ENCODE results near the gene CRB3. TPM values are rescaled to one million over a fixed set of nuclear protein-coding genes. Genes with fewer than 3 reads are reported as not detected.

CRB3 gene
- total RNA-seq, 2 experiments from 2014 or later: 0.58 to 0.70 TPM

GRCh38 chr19:6417713-6418561 is 46.1 kb upstream of the CRB3 start:
- CTCF ChIA-PET: no interaction called here
- Mint-ChIP-seq H3K36me3 (ENCODE audit: low read depth) (peaks cover 67% of the 10 kb centered on the region), H3K27ac (no peak overlapping the region), H3K9me3 (no peaks in the 10 kb centered on the region), H3K4me3 (no peak overlapping the region), H3K4me1 (ENCODE audit: low read depth) (peaks cover 18% of the 10 kb centered on the region), H3K27me3 (no peaks in the 10 kb centered on the region)
- no peak for TF ChIP-seq CTCF (IDR thresholded peaks at IDR 0.05)
- POLR2A ChIA-PET: interaction anchor here (1.2 kb wide), 1 partner anchor 16 kb away, joined by 3 read pairs; no protein-coding TSS in a partner anchor
- intact Hi-C loops (cut with micrococcal nuclease): no loop called here
- DNase-seq (no peak), ATAC-seq (no peak)

GRCh38 chr19:6418562-6418932 is 45.5 kb upstream of the CRB3 start:
- H3K27ac Mint-ChIP-seq: no peak overlapping the region
- ATAC-seq: no peak
- intact Hi-C loops (cut with micrococcal nuclease): no loop called here
- peaks cover 71% of the 10 kb centered on the region for H3K36me3 Mint-ChIP-seq (ENCODE audit: low read depth)
- no peak for TF ChIP-seq CTCF (IDR thresholded peaks at IDR 0.05)
- POLR2A ChIA-PET: no interaction called here
- no peak overlapping the region for H3K4me3 Mint-ChIP-seq
- CTCF ChIA-PET: no interaction called here
- H3K9me3 Mint-ChIP-seq: no peaks in the 10 kb centered on the region
- no peaks in the 10 kb centered on the region for H3K27me3 Mint-ChIP-seq
- peaks cover 24% of the 10 kb centered on the region for H3K4me1 Mint-ChIP-seq (ENCODE audit: low read depth)
- DNase-seq: no peak

GRCh38 chr19:6421075-6422014 is 42.7 kb upstream of the CRB3 start:
- H3K4me3 Mint-ChIP-seq: no peak overlapping the region
- TF ChIP-seq CTCF (IDR thresholded peaks at IDR 0.05): no peak
- DNase-seq (no peak), ATAC-seq (no peak)
- POLR2A ChIA-PET: interaction anchor here (0.8 to 2.5 kb wide), 7 partner anchors 9 to 38 kb away, joined by 3 to 17 read pairs (median 4); partner anchors contain the start of gene SLC25A23
- no peaks in the 10 kb centered on the region for H3K27me3 Mint-ChIP-seq
- peaks cover 33% of the 10 kb centered on the region for H3K4me1 Mint-ChIP-seq (ENCODE audit: low read depth)
- CTCF ChIA-PET: interaction anchor here (0.9 to 1.4 kb wide), 2 partner anchors 10 to 16 kb away, joined by 3 to 5 read pairs; no protein-coding TSS in a partner anchor
- intact Hi-C loops (cut with micrococcal nuclease): no loop called here
- H3K9me3 Mint-ChIP-seq: peaks cover 4% of the 10 kb centered on the region
- H3K36me3 Mint-ChIP-seq (ENCODE audit: low read depth): peaks cover 64% of the 10 kb centered on the region
- H3K27ac Mint-ChIP-seq: peak overlapping the region; percentile 30

GRCh38 chr19:6423499-6424194 is 40.4 kb upstream of the CRB3 start:
- H3K9me3 Mint-ChIP-seq: peaks cover 4% of the 10 kb centered on the region
- peak overlapping the region; percentile 91 for H3K27ac Mint-ChIP-seq
- peaks cover 33% of the 10 kb centered on the region for H3K4me1 Mint-ChIP-seq (ENCODE audit: low read depth)
- ChIA-PET POLR2A (interaction anchor here (0.6 to 3.2 kb wide), 9 partner anchors 11 to 447 kb away, joined by 3 to 10 read pairs (median 4); partner anchors contain the start of genes DENND1C and PSPN), CTCF (interaction anchor here (1.3 kb wide), 1 partner anchor 58 kb away, joined by 4 read pairs; the partner anchor contains the start of gene DENND1C)
- ATAC-seq (no peak), DNase-seq (peak; percentile 64)
- H3K27me3 Mint-ChIP-seq: no peaks in the 10 kb centered on the region
- H3K36me3 Mint-ChIP-seq (ENCODE audit: low read depth): peaks cover 44% of the 10 kb centered on the region
- intact Hi-C loops (cut with micrococcal nuclease): no loop called here
- H3K4me3 Mint-ChIP-seq: peak overlapping the region; percentile 93
- no peak for TF ChIP-seq CTCF (IDR thresholded peaks at IDR 0.05)

All from activated CD8-positive, alpha-beta T cell treated with anti-CD3 and anti-CD28 coated beads for 36 hours (primary cell).